Panc1 (cell line): Measurements from ENCODE around the gene RIPK3. TPM values are rescaled to one million over a fixed set of nuclear protein-coding genes. Genes with fewer than 3 reads are reported as not detected.

ENCODE experiments used
- ATAC-seq: fragments of 200-7000 bp; cut with Tn5 transposase; 2 replicates; pipeline ENCODE4 v1.9.1; 2020; ENCODE audit warnings: mild to moderate bottlenecking, moderate library complexity
- BruUV-seq: library from RNA; stranded (reverse); fragments of 400-500 nt; replicated peaks from 2 replicates; lab custom pipeline; 2021; lab: Mats Ljungman, UMichigan
- CTCF ChIA-PET: fragments of 300-600 bp; sonication (Branson Sonifier 250); formaldehyde crosslinking; loops from one replicate; lab custom pipeline; 2022; ENCODE audit warnings: antibody characterized with exemption; lab: Charles Lee
- POLR2A ChIA-PET: fragments of 300-600 bp; sonication (Branson Sonifier 250); formaldehyde crosslinking; loops from one replicate; lab custom pipeline; 2022; ENCODE audit warnings: antibody characterized with exemption; lab: Charles Lee
- DNase-seq: peaks from one replicate; pipeline ENCODE4 v3.0.0-alpha.2; 2010; ENCODE audit warnings: low read depth, low spot score
- H3K27ac ChIP-seq: 2 replicates; pipeline ENCODE4 v1.5.1; 2011; ENCODE audit warnings: mild to moderate bottlenecking, low read length, inconsistent platforms
- H3K27me3 ChIP-seq: fragments of 200-500 bp; sonication (Bioruptor generic); 2 replicates; pipeline ENCODE4 v1.6.0; 2014; ENCODE audit warnings: low read length, inconsistent platforms; ENCODE audit not compliant: control insufficient read depth, insufficient read depth
- H3K36me3 ChIP-seq: fragments of 200-500 bp; sonication (Bioruptor generic); 2 replicates; pipeline ENCODE4 v1.5.1; 2014; ENCODE audit warnings: inconsistent platforms, mild to moderate bottlenecking, low read length, moderate library complexity; ENCODE audit not compliant: control insufficient read depth, insufficient read depth
- H3K4me1 ChIP-seq: 2 replicates; pipeline ENCODE4 v1.5.1; 2011; ENCODE audit warnings: inconsistent platforms, mild to moderate bottlenecking, low read length, moderate library complexity; ENCODE audit not compliant: control insufficient read depth, insufficient read depth
- H3K4me3 ChIP-seq, 2 experiments: 2 replicates each; pipeline ENCODE4 v1.5.1; 2011 to 2012; ENCODE audit warnings: low read depth in 2 of 2, low read length in 2 of 2, mild to moderate bottlenecking in 2 of 2, inconsistent platforms in 1 of 2, moderate library complexity in 1 of 2
- H3K9me3 ChIP-seq: fragments of 200-500 bp; sonication (Bioruptor generic); 2 replicates; pipeline ENCODE4 v1.5.1; 2014; ENCODE audit warnings: low read depth, mild to moderate bottlenecking, inconsistent platforms, low read length, moderate library complexity; ENCODE audit not compliant: control insufficient read depth, insufficient read depth
- CTCF ChIP-seq: fragments of 450-650 bp; IDR thresholded peaks from 2 replicates; pipeline ENCODE4 v1.5.1; 2017; ENCODE audit warnings: mild to moderate bottlenecking
- POLR2AphosphoS5 ChIP-seq: IDR thresholded peaks from 2 replicates; pipeline ENCODE4 v1.6.1; 2012; ENCODE audit warnings: mild to moderate bottlenecking, low read depth, low read length, moderate library complexity
- REST ChIP-seq, 2 experiments: IDR thresholded peaks; 2 replicates each; pipeline ENCODE4 v1.6.1; 2011 to 2012; ENCODE audit warnings: low read depth in 2 of 2, control low read depth in 1 of 2, low read length in 1 of 2, mild to moderate bottlenecking in 1 of 2, moderate library complexity in 1 of 2; ENCODE audit not compliant: insufficient read depth in 1 of 2
- SIN3A ChIP-seq: IDR thresholded peaks from 2 replicates; pipeline ENCODE4 v1.6.1; 2012; ENCODE audit warnings: low read depth, mild to moderate bottlenecking, low read length, moderate library complexity, borderline replicate concordance; ENCODE audit not compliant: insufficient read depth
- TCF7L2 ChIP-seq: IDR thresholded peaks from 2 replicates; pipeline ENCODE4 v1.6.1; 2011; ENCODE audit warnings: mild to moderate bottlenecking, low read depth, low read length, inconsistent platforms
- in situ Hi-C: cut with HindIII; loops from 2 replicates; pipeline ENCODE4 v1.10.0; 2016; ENCODE audit warnings: low sequenced_read_pairs, low pct_unique_long_range_greater_than_20kb
- intact Hi-C: fragments of 100-400 bp; cut with micrococcal nuclease; formaldehyde crosslinking; loops from one replicate; pipeline ENCODE4 v1.10.0; 2022; ENCODE audit not compliant: unreplicated experiment
- total RNA-seq: library from RNA; stranded (reverse); gene quantifications from one replicate; pipeline ENCODE4 v1.2.1, GENCODE V29; 2021; ENCODE audit not compliant: unreplicated experiment

The RIPK3 gene
- total RNA-seq, 1 experiment from 2014 or later, result not detected

GRCh38 chr14:24323341-24323740 lies 16.4 kb downstream of the RIPK3 start:
- Histone ChIP-seq H3K36me3 (no peaks in the 10 kb centered on the region), H3K9me3 (no peaks in the 10 kb centered on the region), H3K4me3 (no peak overlapping the region), H3K4me1 (no peaks in the 10 kb centered on the region), H3K27me3 (no peaks in the 10 kb centered on the region), H3K27ac (no peak overlapping the region)
- DNase-seq (no peak), ATAC-seq (no peak)
- ChIA-PET CTCF (interaction anchor here (0.5 kb wide), 1 partner anchor 82 kb away, joined by 3 read pairs; no protein-coding TSS in a partner anchor), POLR2A (no interaction called here)
- TF ChIP-seq TCF7L2 (no peak), SIN3A (no peak), REST (IDR thresholded peaks at IDR 0.05; ENCODE audit: insufficient read depth in 1 of 2, low read depth in 2 of 2, low read length in 1 of 2) (no peak), CTCF (no peak), POLR2AphosphoS5 (no peak)
- BruUV-seq, result no TSS peak
- in situ Hi-C loops (no loop called here), intact Hi-C loops (no loop called here)

GRCh38 chr14:24322672-24323071 lies 17.1 kb downstream of the RIPK3 start:
- ATAC-seq, result no peak
- CTCF ChIA-PET, result interaction anchor here (0.5 to 0.8 kb wide), 3 partner anchors 11 to 887 kb away, joined by 3 to 5 read pairs (median 3); partner anchors contain the start of gene MYH7

More at GRCh38 chr14:24322672-24323071, 17.1 kb downstream of the RIPK3 start:
- in situ Hi-C loops (no loop called here), intact Hi-C loops (no loop called here)
- no peaks in the 10 kb centered on the region for H3K36me3 ChIP-seq
- H3K4me1 ChIP-seq, result no peaks in the 10 kb centered on the region
- H3K4me3 ChIP-seq, result no peak overlapping the region
- DNase-seq, result no peak
- no peaks in the 10 kb centered on the region for H3K27me3 ChIP-seq
- no peak overlapping the region for H3K27ac ChIP-seq
- POLR2A ChIA-PET, result no interaction called here
- no peak for TF ChIP-seq SIN3A
- no peak for TF ChIP-seq TCF7L2
- no peak for TF ChIP-seq REST (IDR thresholded peaks at IDR 0.05; ENCODE audit: insufficient read depth in 1 of 2, low read depth in 2 of 2, low read length in 1 of 2)
- no peak for TF ChIP-seq CTCF
- TF ChIP-seq POLR2AphosphoS5, result no peak
- H3K9me3 ChIP-seq, result no peaks in the 10 kb centered on the region
- BruUV-seq, result no TSS peak
